ENCODE results near the gene NAMPT.
"Not testable (repeated sequence)": the region's sequence is repeated elsewhere in the genome, so short reads cannot be mapped to it uniquely, and the experiment has no call there.

Gene NAMPT

GRCh38 chr7:106224797-106225196 lies 60.0 kb downstream of the NAMPT start:
- DNase-seq: no peak

GRCh38 chr7:106223156-106223555 lies 61.6 kb downstream of the NAMPT start:
- no peak for DNase-seq

GRCh38 chr7:106222545-106222944 lies 62.2 kb downstream of the NAMPT start:
- DNase-seq: no peak

GRCh38 chr7:106220307-106220706 lies 64.5 kb downstream of the NAMPT start:
- DNase-seq: no peak

GRCh38 chr7:106219170-106219569 lies 65.6 kb downstream of the NAMPT start:
- no peak for DNase-seq

- DNase-seq: no peak
Observed at GRCh38 chr7:106218546-106218945, 66.2 kb downstream of the NAMPT start.

- DNase-seq: no peak
Observed at GRCh38 chr7:106216923-106217542, 67.8 kb downstream of the NAMPT start.

- DNase-seq: no peak
Observed at GRCh38 chr7:106216517-106216922, 68.3 kb downstream of the NAMPT start.

GRCh38 chr7:106215868-106216516 lies 68.8 kb downstream of the NAMPT start:
- DNase-seq: no peak

- DNase-seq: not testable (repeated sequence)
Observed at GRCh38 chr7:106208944-106209343, 75.8 kb downstream of the NAMPT start.

GRCh38 chr7:106206826-106207541 lies 77.8 kb downstream of the NAMPT start:
- no peak for DNase-seq

- DNase-seq: no peak
Observed at GRCh38 chr7:106205621-106206222, 79.1 kb downstream of the NAMPT start.

GRCh38 chr7:106203473-106203872 lies 81.3 kb downstream of the NAMPT start:
- no peak for DNase-seq

GRCh38 chr7:106201164-106201563 lies 83.6 kb downstream of the NAMPT start:
- DNase-seq: no peak

- DNase-seq: no peak
Observed at GRCh38 chr7:106199813-106200364, 84.9 kb downstream of the NAMPT start.

GRCh38 chr7:106199024-106199423 lies 85.8 kb downstream of the NAMPT start:
- no peak for DNase-seq

Data from islet precursor cell (in vitro differentiated cells).